ENCODE results near the gene ZDHHC17.
"Not testable (repeated sequence)": the region's sequence is repeated elsewhere in the genome, so short reads cannot be mapped to it uniquely, and the experiment has no call there.

Gene ZDHHC17

GRCh38 chr12:76763746-76764675 lies at the start of gene ZDHHC17:
Gene ZDHHC17 (plus strand): TSS chr12:76764115. CDS start chr12:76764237, 122 bp downstream.
- peak; percentile 87 for DNase-seq

- DNase-seq = no peak
Measured at GRCh38 chr12:76714415-76714814, 49.5 kb upstream of the ZDHHC17 start.

GRCh38 chr12:76714861-76715260 lies 49.1 kb upstream of the ZDHHC17 start:
- DNase-seq = no peak

- DNase-seq = no peak
Measured at GRCh38 chr12:76715332-76715731, 48.6 kb upstream of the ZDHHC17 start.

GRCh38 chr12:76717314-76717713 lies 46.6 kb upstream of the ZDHHC17 start:
- DNase-seq = no peak

- DNase-seq = no peak
Measured at GRCh38 chr12:76719171-76720041, 44.5 kb upstream of the ZDHHC17 start.

GRCh38 chr12:76720068-76720467 lies 43.8 kb upstream of the ZDHHC17 start:
- no peak for DNase-seq

- DNase-seq = no peak
Measured at GRCh38 chr12:76726626-76727025, 37.3 kb upstream of the ZDHHC17 start.

- DNase-seq = not testable (repeated sequence)
Measured at GRCh38 chr12:76732188-76732587, 31.7 kb upstream of the ZDHHC17 start.

GRCh38 chr12:76737689-76738088 lies 26.2 kb upstream of the ZDHHC17 start:
- DNase-seq = not testable (repeated sequence)

GRCh38 chr12:76738824-76739579 lies 24.9 kb upstream of the ZDHHC17 start:
- DNase-seq = no peak

- no peak for DNase-seq
Measured at GRCh38 chr12:76739896-76740295, 24.0 kb upstream of the ZDHHC17 start.

- DNase-seq = no peak
Measured at GRCh38 chr12:76740501-76740900, 23.4 kb upstream of the ZDHHC17 start.

- DNase-seq = no peak
Measured at GRCh38 chr12:76745343-76745742, 18.6 kb upstream of the ZDHHC17 start.

GRCh38 chr12:76746516-76746915 lies 17.4 kb upstream of the ZDHHC17 start:
- no peak for DNase-seq

GRCh38 chr12:76747245-76747644 lies 16.7 kb upstream of the ZDHHC17 start:
- DNase-seq = no peak

- DNase-seq = no peak
Measured at GRCh38 chr12:76755829-76756379, 8.0 kb upstream of the ZDHHC17 start.

GRCh38 chr12:76757694-76758093 lies 6.2 kb upstream of the ZDHHC17 start:
- no peak for DNase-seq

- DNase-seq = no peak
Measured at GRCh38 chr12:76762601-76762980, 1.3 kb upstream of the ZDHHC17 start.

- no peak for DNase-seq
Measured at GRCh38 chr12:76764856-76765255, 941 bp downstream of the ZDHHC17 start.

GRCh38 chr12:76765598-76765997 lies 1.7 kb downstream of the ZDHHC17 start:
- DNase-seq = no peak

- DNase-seq = no peak
Measured at GRCh38 chr12:76766161-76766560, 2.2 kb downstream of the ZDHHC17 start.

- DNase-seq = no peak
Measured at GRCh38 chr12:76768576-76768975, 4.7 kb downstream of the ZDHHC17 start.
